GM12878 (cell line): Measurements from ENCODE around the gene LRGUK.

Experiments
- CHD1 ChIP-seq: IDR thresholded peaks from 2 replicates; pipeline ENCODE4 v1.6.1; 2012; ENCODE audit warnings: low read depth, low read length, improper control_type of control experiment
- CTCF ChIP-seq, 3 experiments: IDR thresholded peaks in 2 of 3; conservative IDR thresholded peaks in 1 of 3; 2 replicates each; pipeline ENCODE4 v1.5.1; 2011; ENCODE audit warnings: low read depth in 3 of 3, low read length in 3 of 3, mild to moderate bottlenecking in 3 of 3, control low read depth in 2 of 3, moderate library complexity in 2 of 3, inconsistent platforms in 1 of 3, mixed read lengths in 1 of 3; ENCODE audit not compliant: control insufficient read depth in 2 of 3, insufficient read depth in 1 of 3; ENCODE audit errors: extremely low read depth in 1 of 3
- EED ChIP-seq: sonication (generic); IDR thresholded peaks from 2 replicates; pipeline ENCODE4 v1.6.1; 2016; ENCODE audit warnings: antibody characterized with exemption, low read depth
- EGR1 ChIP-seq, 2 experiments: IDR thresholded peaks; 1 replicate in 1 of 2; 2 replicates in 1 of 2; pipeline ENCODE4 v1.6.1; 2011 to 2012; ENCODE audit warnings: low read depth in 2 of 2, low read length in 2 of 2, borderline replicate concordance in 1 of 2, mild to moderate bottlenecking in 1 of 2, moderate library complexity in 1 of 2
- EP300 ChIP-seq, 2 experiments: fragments of 150-350 bp in 1 of 2; IDR thresholded peaks; 2 replicates each; pipeline ENCODE4 v1.6.1; 2011 to 2012; ENCODE audit warnings: low read depth in 2 of 2, low read length in 2 of 2, borderline replicate concordance in 1 of 2, improper control_type of control experiment in 1 of 2, inconsistent platforms in 1 of 2; ENCODE audit not compliant: control insufficient read depth in 1 of 2
- HCFC1 ChIP-seq: fragments of 150-350 bp; IDR thresholded peaks from 2 replicates; pipeline ENCODE4 v1.6.1; 2014; ENCODE audit warnings: low read length
- JUND ChIP-seq: IDR thresholded peaks from 2 replicates; pipeline ENCODE4 v1.6.1; 2012; ENCODE audit warnings: low read depth, mild to moderate bottlenecking, low read length, improper control_type of control experiment, moderate library complexity
- KAT2A ChIP-seq: conservative IDR thresholded peaks from 2 replicates; pipeline ENCODE4 v1.6.1; 2011; ENCODE audit warnings: low read depth, low read length; ENCODE audit not compliant: control insufficient read depth
- SIX5 ChIP-seq: IDR thresholded peaks from 2 replicates; pipeline ENCODE4 v1.6.1; 2011; ENCODE audit warnings: mild to moderate bottlenecking, low read depth, low read length, moderate library complexity; ENCODE audit not compliant: severe bottlenecking
- SKIL ChIP-seq: fragments of 450-650 bp; IDR thresholded peaks from 2 replicates; pipeline ENCODE4 v1.6.1; 2017; ENCODE audit warnings: mild to moderate bottlenecking, low read depth, inconsistent platforms; ENCODE audit not compliant: poor library complexity, severe bottlenecking
- SREBF2 ChIP-seq: IDR thresholded peaks from 2 replicates; pipeline ENCODE4 v1.6.1; 2012; ENCODE audit warnings: mild to moderate bottlenecking, low read length
- SRF ChIP-seq, 2 experiments: IDR thresholded peaks; 2 replicates each; pipeline ENCODE4 v1.6.1; 2011; ENCODE audit warnings: low read depth in 2 of 2, low read length in 2 of 2, mild to moderate bottlenecking in 1 of 2, moderate library complexity in 1 of 2

GRCh38 chr7:134083766-134084487 lies 43.2 kb upstream of the LRGUK start:
- TF ChIP-seq SREBF2 (no peak), KAT2A (no peak), CHD1 (no peak), JUND (no peak), HCFC1 (no peak), SKIL (no peak), CTCF (IDR thresholded peaks at IDR 0.05 in 2 of 3, conservative IDR thresholded peaks at IDR 0.05 in 1 of 3; ENCODE audit: control insufficient read depth in 2 of 3, extremely low read depth in 1 of 3, insufficient read depth in 1 of 3, low read depth in 3 of 3, low read length in 3 of 3) (no peak), EED (no peak), SIX5 (no peak), EP300 (IDR thresholded peaks at IDR 0.05; ENCODE audit: borderline replicate concordance in 1 of 2, control insufficient read depth in 1 of 2, low read depth in 2 of 2, low read length in 2 of 2) (no peak), SRF (IDR thresholded peaks at IDR 0.05; ENCODE audit: low read depth in 2 of 2, low read length in 2 of 2) (no peak), EGR1 (IDR thresholded peaks at IDR 0.05; ENCODE audit: borderline replicate concordance in 1 of 2, low read depth in 2 of 2, low read length in 2 of 2) (no peak)
